Tibial artery (tissue), 4 donors: ENCODE results near the gene DRC3.

Source experiments
- DNase-seq, 2 donors: peaks; one replicate each; pipeline ENCODE4 v3.0.0-alpha.2; 2019
- H3K27ac ChIP-seq, 2 donors: fragments of 200-600 bp; sonication (generic) in 1 of 2; 1 replicate in 1 of 2; 2 replicates in 1 of 2; pipeline ENCODE4 v1.5.1; 2018 to 2019; ENCODE audit warnings: mild to moderate bottlenecking in 1 of 2
- H3K27me3 ChIP-seq, 2 donors: fragments of 200-600 bp; sonication (generic) in 1 of 2; one replicate each; pipeline versions ENCODE4 v1.5.1 to v1.6.0; 2016 to 2019
- H3K36me3 ChIP-seq, 3 donors: fragments of 200-600 bp; sonication (generic) in 2 of 3; one replicate each; pipeline ENCODE4 v1.5.1; 2016 to 2019; ENCODE audit warnings: mild to moderate bottlenecking in 2 of 3
- H3K4me1 ChIP-seq, 4 donors: fragments of 200-600 bp; sonication (generic) in 2 of 4; 1 replicate in 3 of 4; 2 replicates in 1 of 4; pipeline ENCODE4 v1.5.1; 2016 to 2019
- H3K4me3 ChIP-seq, 2 donors: fragments of 200-600 bp; sonication (generic) in 1 of 2; 1 replicate in 1 of 2; 2 replicates in 1 of 2; pipeline ENCODE4 v1.5.1; 2018 to 2019; ENCODE audit warnings: mild to moderate bottlenecking in 2 of 2
- H3K9me3 ChIP-seq, 3 donors: fragments of 200-600 bp; sonication (generic) in 1 of 3; one replicate each; pipeline ENCODE4 v1.5.1; 2016 to 2019
- CTCF ChIP-seq, 2 experiments: fragments of 200-600 bp in 1 of 2; fragments of 450-650 bp in 1 of 2; IDR thresholded peaks; one replicate each; pipeline ENCODE4 v1.5.1; 2017 to 2019; ENCODE audit warnings: antibody characterized with exemption in 2 of 2, mild to moderate bottlenecking in 1 of 2, moderate library complexity in 1 of 2
- intact Hi-C: fragments of 100-400 bp; cut with DNase I; formaldehyde crosslinking; loops from one replicate; pipeline ENCODE4 v1.15.0; 2023; ENCODE audit warnings: low total_unique reads

DRC3 gene

DNA sequence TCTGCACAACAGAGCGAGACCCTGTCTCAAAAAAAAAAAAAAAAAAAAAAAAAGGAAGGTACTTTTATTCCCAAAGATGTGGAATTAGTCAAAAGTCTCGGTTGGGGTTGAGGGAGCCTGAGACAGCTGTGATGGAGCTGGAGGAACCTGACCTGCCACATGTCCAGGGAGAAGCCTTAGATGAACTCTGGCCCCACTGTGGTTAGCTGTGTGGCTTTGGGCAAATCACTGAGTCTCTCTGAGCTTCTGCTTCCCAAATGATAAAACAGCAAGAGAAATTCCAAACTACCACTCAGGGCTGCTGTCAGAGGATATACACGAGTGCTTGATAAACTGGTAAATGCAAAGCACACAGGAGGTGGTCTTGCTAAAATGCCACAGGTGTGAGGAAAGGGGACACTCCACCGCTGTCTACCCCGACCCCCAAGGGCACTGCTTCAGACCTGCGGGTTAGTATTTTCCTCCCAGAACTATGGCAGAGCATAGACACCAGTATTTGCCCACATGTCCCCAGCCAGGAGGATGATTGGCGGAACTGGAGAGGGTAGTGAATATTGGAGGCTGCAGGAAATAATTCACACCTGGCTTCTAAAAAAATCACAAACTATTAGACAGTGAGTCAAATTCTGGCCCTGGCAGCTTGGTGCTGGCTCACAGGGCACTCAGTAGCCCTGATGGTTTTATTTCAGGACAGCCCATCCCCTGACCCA, 14.7 kb downstream of the DRC3 start:
- no peak overlapping the region for H3K27ac ChIP-seq
- no peak for TF ChIP-seq CTCF (IDR thresholded peaks at IDR 0.05)
- peaks cover 0 to 50% (median 0%) of the 10 kb centered on the region in 3 donors for H3K36me3 ChIP-seq
- H3K4me1 ChIP-seq: no peaks in the 10 kb centered on the region
- no peak for DNase-seq
- intact Hi-C loops: no loop called here
- no peaks in the 10 kb centered on the region for H3K27me3 ChIP-seq
- H3K9me3 ChIP-seq: no peaks in the 10 kb centered on the region
- H3K4me3 ChIP-seq: no peak overlapping the region

DNA sequence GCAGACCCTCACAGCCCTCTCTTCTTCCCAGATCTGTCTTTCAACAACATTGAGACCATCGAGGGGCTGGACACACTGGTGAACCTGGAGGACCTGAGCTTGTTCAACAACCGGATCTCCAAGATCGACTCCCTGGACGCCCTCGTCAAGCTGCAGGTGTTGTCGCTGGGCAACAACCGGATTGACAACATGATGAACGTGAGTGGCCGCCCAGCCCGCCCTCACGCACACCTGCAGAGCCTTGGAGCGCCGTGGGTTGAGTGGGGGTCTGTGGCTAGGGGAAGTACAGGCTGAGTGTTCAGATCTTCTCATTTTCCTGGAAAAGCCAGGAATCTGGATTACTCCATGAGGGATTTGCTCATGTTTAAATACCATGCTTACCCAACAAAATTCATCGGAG, 15.2 kb downstream of the DRC3 start:
- no peaks in the 10 kb centered on the region for H3K4me1 ChIP-seq
- H3K27me3 ChIP-seq: no peaks in the 10 kb centered on the region
- intact Hi-C loops: no loop called here
- H3K27ac ChIP-seq: no peak overlapping the region
- H3K9me3 ChIP-seq: no peaks in the 10 kb centered on the region
- TF ChIP-seq CTCF (IDR thresholded peaks at IDR 0.05): no peak
- H3K36me3 ChIP-seq: peaks cover 0 to 56% (median 0%) of the 10 kb centered on the region in 3 donors
- DNase-seq: no peak
- H3K4me3 ChIP-seq: no peak overlapping the region

DNA sequence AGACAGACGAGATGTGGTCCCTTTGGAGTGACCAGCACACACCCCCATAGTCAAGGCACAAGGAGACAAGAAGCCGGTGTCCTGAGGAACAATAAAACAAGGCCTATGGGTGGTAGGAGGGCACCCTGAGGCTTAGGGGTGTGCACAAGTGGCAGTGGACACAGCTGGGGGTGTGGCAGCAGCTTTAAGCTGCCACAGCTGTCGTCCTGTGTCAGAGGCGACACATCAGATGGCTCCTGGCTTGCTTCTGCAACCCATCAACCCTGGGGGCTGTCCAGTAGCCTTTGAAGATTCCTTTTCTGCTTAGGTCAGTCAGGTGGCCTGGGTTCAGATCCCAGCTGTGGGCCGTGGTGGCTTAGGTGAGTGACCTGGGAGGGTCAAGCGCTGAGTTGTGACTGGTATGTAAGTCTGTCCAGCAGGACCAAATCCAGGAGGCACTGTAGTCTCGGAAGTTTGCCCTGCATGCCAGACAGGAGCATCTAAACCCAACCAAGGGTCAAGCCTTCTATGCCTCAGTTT, 15.8 kb downstream of the DRC3 start:
- no peak for TF ChIP-seq CTCF (IDR thresholded peaks at IDR 0.05)
- H3K4me3 ChIP-seq: no peak overlapping the region
- no peak for DNase-seq
- no peaks in the 10 kb centered on the region for H3K9me3 ChIP-seq
- H3K4me1 ChIP-seq: no peaks in the 10 kb centered on the region
- H3K27ac ChIP-seq: no peak overlapping the region
- intact Hi-C loops: no loop called here
- H3K36me3 ChIP-seq: peaks cover 0 to 61% (median 0%) of the 10 kb centered on the region in 3 donors
- H3K27me3 ChIP-seq: no peaks in the 10 kb centered on the region

- H3K36me3 ChIP-seq: peaks cover 0 to 63% (median 0%) of the 10 kb centered on the region in 3 donors
- no peak overlapping the region for H3K27ac ChIP-seq
- H3K4me3 ChIP-seq: no peak overlapping the region
- no peaks in the 10 kb centered on the region for H3K9me3 ChIP-seq
- H3K27me3 ChIP-seq: no peaks in the 10 kb centered on the region
- no peak for TF ChIP-seq CTCF (IDR thresholded peaks at IDR 0.05)
- no peak for DNase-seq
- intact Hi-C loops: no loop called here
- H3K4me1 ChIP-seq: no peaks in the 10 kb centered on the region
Observed at GRCh38 chr17:17989081-17989480, 16.4 kb downstream of the DRC3 start.

GRCh38 chr17:17989618-17990017, 17.0 kb downstream of the DRC3 start:
- TF ChIP-seq CTCF (IDR thresholded peaks at IDR 0.05): no peak
- Histone ChIP-seq H3K4me1 (no peaks in the 10 kb centered on the region), H3K27me3 (no peaks in the 10 kb centered on the region), H3K9me3 (no peaks in the 10 kb centered on the region), H3K4me3 (no peak overlapping the region), H3K36me3 (peaks cover 0 to 66% (median 0%) of the 10 kb centered on the region in 3 donors), H3K27ac (no peak overlapping the region)
- DNase-seq: no peak
- intact Hi-C loops: no loop called here
